ENCODE measurements around the gene SCML1. TPM values are rescaled to one million over a fixed set of nuclear protein-coding genes. Genes with fewer than 3 reads are reported as not detected.

SCML1 gene
- total and polyA plus RNA-seq, 2 donors (not counting 3 experiments of a cell fraction or from before 2014, with no cell fraction given), result 8.8 to 12.4 TPM

DNA sequence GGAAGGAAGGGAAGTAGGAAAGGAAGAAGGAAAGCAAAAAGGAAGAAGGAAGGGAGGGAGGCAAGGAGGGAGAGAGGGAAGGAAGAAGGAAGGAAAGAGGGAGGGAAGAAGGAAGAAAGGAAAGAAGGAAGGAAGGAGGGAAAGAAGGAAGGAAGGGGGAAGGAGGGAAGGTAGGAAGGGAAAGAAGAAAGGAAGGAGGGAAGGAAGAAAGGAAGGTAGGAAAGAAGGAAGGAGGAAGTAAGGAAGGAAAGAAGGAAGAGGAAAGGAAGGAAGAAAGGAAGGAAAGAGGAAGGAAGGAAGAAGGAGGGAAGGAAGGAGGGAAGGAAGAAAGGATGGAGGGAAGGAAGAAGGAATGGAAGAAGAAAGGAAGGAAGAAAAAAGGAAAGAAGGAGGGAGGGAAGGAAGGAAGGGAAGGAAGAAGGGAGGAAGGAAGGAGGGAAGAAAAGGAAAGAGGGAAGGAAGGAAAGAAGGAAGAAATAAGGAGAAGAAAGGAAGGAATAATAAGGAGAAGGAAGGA, 18.6 kb upstream of the SCML1 start:
- BruUV-seq (replicated peaks), result no TSS peak
- Histone ChIP-seq H3K9me3 (replicated peaks; ENCODE audit: control insufficient read depth, insufficient read depth, low read length) (no peaks in the 10 kb centered on the region), H4K20me1 (replicated peaks; ENCODE audit: control insufficient read depth, extremely low read depth, insufficient read depth, low read length) (no peaks in the 10 kb centered on the region), H3K27ac (ENCODE audit: insufficient read depth, low read depth, low read length) (no peak overlapping the region), H3K9me1 (replicated peaks; ENCODE audit: control insufficient read depth, extremely low read depth, insufficient read depth, low read length) (no peaks in the 10 kb centered on the region), H2AFZ (ENCODE audit: low read depth, low read length) (no peak overlapping the region), H3K27me3 (ENCODE audit: control insufficient read depth in 2 of 2, insufficient read depth in 2 of 2, low read length in 2 of 2) (no peaks in the 10 kb centered on the region), H3K79me2 (ENCODE audit: control insufficient read depth, insufficient read depth, low read length) (no peaks in the 10 kb centered on the region), H3K9ac (replicated peaks; ENCODE audit: extremely low read depth, insufficient read depth, low read length) (no peak overlapping the region), H3K4me3 (replicated peaks in 1 of 3; ENCODE audit: insufficient read depth in 1 of 3, low read depth in 1 of 3, low read length in 3 of 3) (no peak overlapping the region), H3K4me1 (ENCODE audit: control insufficient read depth, extremely low read depth, insufficient read depth, low read length) (no peaks in the 10 kb centered on the region), H3K4me2 (ENCODE audit: insufficient read depth, low read length) (no peak overlapping the region), H3K36me3 (ENCODE audit: control insufficient read depth in 2 of 2, extremely low read depth in 1 of 2, insufficient read depth in 2 of 2, low read length in 2 of 2) (no peaks in the 10 kb centered on the region)
- FAIRE-seq (no peak), DNase-seq (ENCODE audit: low read depth, low spot score) (no peak)
- no peak for TF ChIP-seq POLR2AphosphoS5 (IDR thresholded peaks at IDR 0.05; ENCODE audit: insufficient read depth, low read depth, low read length)
- no peak for TF ChIP-seq GATA2 (IDR thresholded peaks at IDR 0.05; ENCODE audit: insufficient read depth, insufficient read length, low read depth, low read length)
- intact Hi-C loops (cut with micrococcal nuclease) (no loop called here), dilution Hi-C loops (cut with MboI; ENCODE audit: extremely low pct_ligation_motif_present, low sequenced_read_pairs) (no loop called here)
- CTCF ChIA-PET, result no interaction called here
- POLR2A ChIA-PET, result no interaction called here

DNA sequence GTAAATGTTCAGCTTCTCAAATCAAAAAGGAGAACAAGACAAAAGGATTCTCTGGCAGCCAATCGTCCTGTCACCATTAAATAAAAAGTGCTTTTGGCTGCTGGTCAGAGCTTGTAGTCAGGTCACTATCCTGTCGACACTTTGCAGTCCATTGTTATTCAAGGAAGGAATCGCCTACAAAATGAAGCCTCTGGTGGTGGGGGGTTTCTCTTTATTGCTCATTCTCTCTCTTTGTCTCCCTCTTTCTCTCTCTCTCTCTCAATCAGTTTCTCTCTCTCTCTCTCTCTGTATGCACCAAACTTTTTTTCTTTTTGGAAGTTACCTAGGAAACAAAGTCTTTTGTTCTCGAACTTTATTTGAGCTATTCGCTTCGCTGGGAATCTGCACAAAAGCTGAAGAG, 17.6 kb upstream of the SCML1 start:
- no peak for FAIRE-seq
- TF ChIP-seq, protein P1, sequence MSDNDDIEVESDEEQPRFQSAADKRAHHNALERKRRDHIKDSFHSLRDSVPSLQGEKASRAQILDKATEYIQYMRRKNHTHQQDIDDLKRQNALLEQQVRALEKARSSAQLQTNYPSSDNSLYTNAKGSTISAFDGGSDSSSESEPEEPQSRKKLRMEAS (IDR thresholded peaks at IDR 0.05; ENCODE audit: insufficient read depth, insufficient read length), result no peak
- TF ChIP-seq POLR2AphosphoS5 (IDR thresholded peaks at IDR 0.05; ENCODE audit: insufficient read depth, low read depth, low read length) (no peak), JUN (IDR thresholded peaks at IDR 0.05; ENCODE audit: borderline replicate concordance, insufficient read depth, insufficient read length, low read depth) (no peak), POLR2A (IDR thresholded peaks at IDR 0.05; ENCODE audit: low read depth, low read length) (no peak), GATA2 (IDR thresholded peaks at IDR 0.05; ENCODE audit: insufficient read depth, insufficient read length, low read depth, low read length) (no peak), FOS (IDR thresholded peaks at IDR 0.05; ENCODE audit: borderline replicate concordance, insufficient read depth, low read length) (no peak), EZH2 (IDR thresholded peaks at IDR 0.05; ENCODE audit: borderline replicate concordance, low read depth, low read length, severe bottlenecking) (no peak), MYC (IDR thresholded peaks at IDR 0.05; ENCODE audit: low read depth, low read length) (no peak)
- TF ChIP-seq, protein P2, sequence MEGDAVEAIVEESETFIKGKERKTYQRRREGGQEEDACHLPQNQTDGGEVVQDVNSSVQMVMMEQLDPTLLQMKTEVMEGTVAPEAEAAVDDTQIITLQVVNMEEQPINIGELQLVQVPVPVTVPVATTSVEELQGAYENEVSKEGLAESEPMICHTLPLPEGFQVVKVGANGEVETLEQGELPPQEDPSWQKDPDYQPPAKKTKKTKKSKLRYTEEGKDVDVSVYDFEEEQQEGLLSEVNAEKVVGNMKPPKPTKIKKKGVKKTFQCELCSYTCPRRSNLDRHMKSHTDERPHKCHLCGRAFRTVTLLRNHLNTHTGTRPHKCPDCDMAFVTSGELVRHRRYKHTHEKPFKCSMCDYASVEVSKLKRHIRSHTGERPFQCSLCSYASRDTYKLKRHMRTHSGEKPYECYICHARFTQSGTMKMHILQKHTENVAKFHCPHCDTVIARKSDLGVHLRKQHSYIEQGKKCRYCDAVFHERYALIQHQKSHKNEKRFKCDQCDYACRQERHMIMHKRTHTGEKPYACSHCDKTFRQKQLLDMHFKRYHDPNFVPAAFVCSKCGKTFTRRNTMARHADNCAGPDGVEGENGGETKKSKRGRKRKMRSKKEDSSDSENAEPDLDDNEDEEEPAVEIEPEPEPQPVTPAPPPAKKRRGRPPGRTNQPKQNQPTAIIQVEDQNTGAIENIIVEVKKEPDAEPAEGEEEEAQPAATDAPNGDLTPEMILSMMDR (IDR thresholded peaks at IDR 0.05; ENCODE audit: extremely low read depth in 1 of 2, insufficient read depth in 1 of 2, low read depth in 1 of 2, low read length in 2 of 2), result no peak
- intact Hi-C loops (cut with micrococcal nuclease), result no loop called here
- Histone ChIP-seq H3K4me2 (ENCODE audit: insufficient read depth, low read length) (no peak overlapping the region), H3K9me1 (replicated peaks; ENCODE audit: control insufficient read depth, extremely low read depth, insufficient read depth, low read length) (no peaks in the 10 kb centered on the region), H3K27ac (ENCODE audit: insufficient read depth, low read depth, low read length) (no peak overlapping the region), H3K4me1 (ENCODE audit: control insufficient read depth, extremely low read depth, insufficient read depth, low read length) (no peaks in the 10 kb centered on the region), H3K79me2 (ENCODE audit: control insufficient read depth, insufficient read depth, low read length) (no peaks in the 10 kb centered on the region), H3K36me3 (ENCODE audit: control insufficient read depth in 2 of 2, extremely low read depth in 1 of 2, insufficient read depth in 2 of 2, low read length in 2 of 2) (no peaks in the 10 kb centered on the region), H3K9me3 (replicated peaks; ENCODE audit: control insufficient read depth, insufficient read depth, low read length) (no peaks in the 10 kb centered on the region), H3K9ac (replicated peaks; ENCODE audit: extremely low read depth, insufficient read depth, low read length) (no peak overlapping the region), H3K27me3 (ENCODE audit: control insufficient read depth in 2 of 2, insufficient read depth in 2 of 2, low read length in 2 of 2) (no peaks in the 10 kb centered on the region), H3K4me3 (replicated peaks in 1 of 3; ENCODE audit: insufficient read depth in 1 of 3, low read depth in 1 of 3, low read length in 3 of 3) (no peak overlapping the region), H4K20me1 (replicated peaks; ENCODE audit: control insufficient read depth, extremely low read depth, insufficient read depth, low read length) (no peaks in the 10 kb centered on the region), H2AFZ (ENCODE audit: low read depth, low read length) (no peak overlapping the region)
- dilution Hi-C loops (cut with MboI; ENCODE audit: extremely low pct_ligation_motif_present, low sequenced_read_pairs), result no loop called here
- no TSS peak for BruUV-seq (replicated peaks)
- DNase-seq (ENCODE audit: low read depth, low spot score), result no peak
- ChIA-PET CTCF (interaction anchor here (0.5 kb wide), 1 partner anchor 1615 kb away, joined by 3 read pairs; no protein-coding TSS in a partner anchor), POLR2A (no interaction called here)

All from endothelial cell of umbilical vein (primary cell).